SU-DHL-6 (cell line): Measurements from ENCODE around the gene PRKD1.
"Not testable (repeated sequence)": the region's sequence is repeated elsewhere in the genome, so short reads cannot be mapped to it uniquely, and the experiment has no call there.

ENCODE experiments used
- EZH2phosphoT487 ChIP-seq: fragments of 200-600 bp; sonication (generic), shearing (Covaris generic); conservative IDR thresholded peaks from 2 replicates; pipeline ENCODE4 v1.6.1; 2018; ENCODE audit warnings: mild to moderate bottlenecking, antibody characterized with exemption, low read length, moderate library complexity, mixed read lengths
- TF ChIP-seq, protein P1 (sequence below): fragments of 200-600 bp; sonication (generic); IDR thresholded peaks from one replicate; pipeline ENCODE4 v1.5.1; 2017; ENCODE audit warnings: antibody characterized with exemption, mild to moderate bottlenecking, low read length, moderate library complexity; ENCODE audit not compliant: insufficient read depth, poor library complexity, severe bottlenecking

DNA sequence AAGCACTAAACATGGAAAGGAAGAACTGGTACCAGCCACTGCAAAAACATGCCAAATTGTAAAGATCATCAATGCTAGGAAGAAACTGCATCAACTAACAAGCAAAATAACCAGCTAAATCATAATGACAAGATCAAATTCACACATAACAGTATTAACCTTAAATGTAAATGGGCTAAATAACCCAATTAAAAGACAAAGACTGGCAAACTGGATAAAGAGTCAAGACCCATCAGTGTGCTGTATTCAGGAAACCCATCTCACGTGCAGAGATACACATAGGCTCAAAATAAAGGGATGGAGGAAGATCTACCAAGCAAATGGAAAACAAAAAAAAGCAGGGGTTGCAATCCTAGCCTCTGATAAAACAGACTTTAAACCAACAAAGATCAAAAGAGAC is 150.5 kb downstream of the PRKD1 start:
- TF ChIP-seq, protein P1, sequence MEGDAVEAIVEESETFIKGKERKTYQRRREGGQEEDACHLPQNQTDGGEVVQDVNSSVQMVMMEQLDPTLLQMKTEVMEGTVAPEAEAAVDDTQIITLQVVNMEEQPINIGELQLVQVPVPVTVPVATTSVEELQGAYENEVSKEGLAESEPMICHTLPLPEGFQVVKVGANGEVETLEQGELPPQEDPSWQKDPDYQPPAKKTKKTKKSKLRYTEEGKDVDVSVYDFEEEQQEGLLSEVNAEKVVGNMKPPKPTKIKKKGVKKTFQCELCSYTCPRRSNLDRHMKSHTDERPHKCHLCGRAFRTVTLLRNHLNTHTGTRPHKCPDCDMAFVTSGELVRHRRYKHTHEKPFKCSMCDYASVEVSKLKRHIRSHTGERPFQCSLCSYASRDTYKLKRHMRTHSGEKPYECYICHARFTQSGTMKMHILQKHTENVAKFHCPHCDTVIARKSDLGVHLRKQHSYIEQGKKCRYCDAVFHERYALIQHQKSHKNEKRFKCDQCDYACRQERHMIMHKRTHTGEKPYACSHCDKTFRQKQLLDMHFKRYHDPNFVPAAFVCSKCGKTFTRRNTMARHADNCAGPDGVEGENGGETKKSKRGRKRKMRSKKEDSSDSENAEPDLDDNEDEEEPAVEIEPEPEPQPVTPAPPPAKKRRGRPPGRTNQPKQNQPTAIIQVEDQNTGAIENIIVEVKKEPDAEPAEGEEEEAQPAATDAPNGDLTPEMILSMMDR: not testable (repeated sequence)
- not testable (repeated sequence) for TF ChIP-seq EZH2phosphoT487
